NB4 (cell line): ENCODE data around the gene ZNF407.

Source experiments
- DNase-seq: peaks from one replicate; pipeline ENCODE4 v3.0.0; 2010; ENCODE audit warnings: low read depth
- H3K4me3 ChIP-seq: one replicate; pipeline ENCODE4 v1.5.1; 2011; ENCODE audit warnings: mild to moderate bottlenecking, low read depth, low read length, moderate library complexity
- MYC ChIP-seq: IDR thresholded peaks from 2 replicates; pipeline ENCODE4 v1.6.1; 2011; ENCODE audit warnings: low read depth, low read length
- POLR2A ChIP-seq: IDR thresholded peaks from 2 replicates; pipeline ENCODE4 v1.6.1; 2011; ENCODE audit warnings: mild to moderate bottlenecking; ENCODE audit not compliant: insufficient read length; ENCODE audit errors: extremely low read depth
- TF ChIP-seq, protein P1 (sequence below): IDR thresholded peaks from 2 replicates; pipeline ENCODE4 v1.6.1; 2011; ENCODE audit warnings: low read depth, low read length
- TF ChIP-seq, protein P2 (sequence below): IDR thresholded peaks from one replicate; pipeline ENCODE4 v1.5.1; 2012; ENCODE audit warnings: low read depth, low read length

ZNF407 gene

DNA sequence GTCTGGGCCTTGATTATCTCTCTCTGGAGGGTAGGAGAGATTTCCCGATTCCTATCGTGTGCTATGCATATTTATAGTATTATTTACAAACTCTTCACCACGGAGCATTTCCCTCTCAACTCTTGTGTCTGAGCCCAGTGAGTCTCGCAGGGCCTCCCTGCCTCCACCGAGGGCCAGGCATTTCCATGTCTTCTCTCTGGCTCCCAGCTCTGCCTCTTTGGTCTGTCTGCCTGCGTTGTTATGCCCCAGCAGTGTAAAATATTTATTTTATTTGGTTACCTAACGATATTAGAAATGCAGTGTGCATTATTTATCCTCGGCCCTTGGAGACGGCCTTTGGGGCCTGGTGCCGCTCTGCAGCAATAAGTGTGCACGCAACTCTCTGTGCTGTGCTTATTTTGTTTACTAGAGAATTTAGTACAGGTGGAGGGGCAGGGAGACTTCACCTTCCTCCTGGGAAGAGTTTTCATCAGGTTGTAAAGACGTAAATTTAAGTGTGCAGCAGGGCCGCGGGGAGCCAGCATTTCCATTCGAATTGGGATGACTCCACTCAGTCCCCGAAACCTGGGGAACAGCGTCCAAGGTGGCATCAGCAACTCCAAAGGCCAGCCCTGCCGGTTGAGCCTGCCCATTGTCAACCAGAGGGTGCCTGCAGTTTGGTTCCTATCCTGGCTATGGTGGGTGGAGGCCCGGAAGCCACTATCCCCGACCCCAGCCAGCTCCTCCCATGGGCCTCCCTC is 511.1 kb downstream of the ZNF407 start:
- no peak overlapping the region for H3K4me3 ChIP-seq
- DNase-seq = no peak
- TF ChIP-seq MYC (no peak), POLR2A (no peak)
- TF ChIP-seq, protein P1, sequence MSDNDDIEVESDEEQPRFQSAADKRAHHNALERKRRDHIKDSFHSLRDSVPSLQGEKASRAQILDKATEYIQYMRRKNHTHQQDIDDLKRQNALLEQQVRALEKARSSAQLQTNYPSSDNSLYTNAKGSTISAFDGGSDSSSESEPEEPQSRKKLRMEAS = no peak
- TF ChIP-seq, protein P2, sequence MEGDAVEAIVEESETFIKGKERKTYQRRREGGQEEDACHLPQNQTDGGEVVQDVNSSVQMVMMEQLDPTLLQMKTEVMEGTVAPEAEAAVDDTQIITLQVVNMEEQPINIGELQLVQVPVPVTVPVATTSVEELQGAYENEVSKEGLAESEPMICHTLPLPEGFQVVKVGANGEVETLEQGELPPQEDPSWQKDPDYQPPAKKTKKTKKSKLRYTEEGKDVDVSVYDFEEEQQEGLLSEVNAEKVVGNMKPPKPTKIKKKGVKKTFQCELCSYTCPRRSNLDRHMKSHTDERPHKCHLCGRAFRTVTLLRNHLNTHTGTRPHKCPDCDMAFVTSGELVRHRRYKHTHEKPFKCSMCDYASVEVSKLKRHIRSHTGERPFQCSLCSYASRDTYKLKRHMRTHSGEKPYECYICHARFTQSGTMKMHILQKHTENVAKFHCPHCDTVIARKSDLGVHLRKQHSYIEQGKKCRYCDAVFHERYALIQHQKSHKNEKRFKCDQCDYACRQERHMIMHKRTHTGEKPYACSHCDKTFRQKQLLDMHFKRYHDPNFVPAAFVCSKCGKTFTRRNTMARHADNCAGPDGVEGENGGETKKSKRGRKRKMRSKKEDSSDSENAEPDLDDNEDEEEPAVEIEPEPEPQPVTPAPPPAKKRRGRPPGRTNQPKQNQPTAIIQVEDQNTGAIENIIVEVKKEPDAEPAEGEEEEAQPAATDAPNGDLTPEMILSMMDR = no peak

DNA sequence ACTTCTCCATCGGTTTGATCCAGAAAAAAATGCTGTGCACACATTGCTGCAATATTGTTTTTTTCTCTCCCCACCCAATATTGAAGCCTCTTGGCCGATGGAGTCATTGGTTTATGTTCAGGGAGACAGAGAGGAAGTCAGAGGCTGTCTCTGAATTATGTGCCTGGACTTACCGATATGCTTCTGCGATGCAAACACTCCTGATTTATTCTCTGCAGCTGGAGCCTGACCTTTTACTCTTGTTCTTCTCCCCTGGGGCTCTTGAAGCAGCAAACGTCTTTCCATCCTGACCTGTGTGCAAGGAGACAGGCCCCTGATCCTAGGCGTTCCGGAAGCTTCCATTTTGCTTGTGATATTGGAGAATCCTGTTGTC is 511.6 kb downstream of the ZNF407 start:
- TF ChIP-seq POLR2A (no peak), MYC (no peak)
- TF ChIP-seq, protein P1 = no peak
- TF ChIP-seq, protein P2 = no peak
- no peak for DNase-seq

DNA sequence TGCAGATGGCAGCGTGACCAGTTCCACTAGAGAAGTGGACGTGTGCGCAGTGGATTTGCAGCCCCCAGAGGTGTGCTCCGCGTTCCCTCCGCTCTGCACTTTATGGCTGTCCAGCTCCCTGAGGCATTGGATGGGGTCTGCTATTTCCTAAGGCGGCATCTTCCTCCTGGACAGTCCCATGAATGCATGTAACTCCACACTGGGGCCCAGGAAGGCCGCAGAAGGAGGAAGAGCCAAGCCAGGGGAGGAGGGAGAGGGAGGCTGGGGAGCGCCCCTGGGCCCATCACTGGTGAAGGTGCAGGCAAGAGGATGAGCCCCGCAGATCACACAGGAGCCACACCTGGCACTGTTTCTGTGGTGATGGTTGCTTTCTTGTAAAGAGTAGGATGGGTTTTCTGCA is 512.1 kb downstream of the ZNF407 start:
- TF ChIP-seq, protein P1 = no peak
- TF ChIP-seq, protein P2 = no peak
- TF ChIP-seq POLR2A = no peak
- TF ChIP-seq MYC = no peak
- DNase-seq = no peak
- no peak overlapping the region for H3K4me3 ChIP-seq

More for the DNA sequence above, 511.6 kb downstream of the ZNF407 start:
- H3K4me3 ChIP-seq = no peak overlapping the region

DNA sequence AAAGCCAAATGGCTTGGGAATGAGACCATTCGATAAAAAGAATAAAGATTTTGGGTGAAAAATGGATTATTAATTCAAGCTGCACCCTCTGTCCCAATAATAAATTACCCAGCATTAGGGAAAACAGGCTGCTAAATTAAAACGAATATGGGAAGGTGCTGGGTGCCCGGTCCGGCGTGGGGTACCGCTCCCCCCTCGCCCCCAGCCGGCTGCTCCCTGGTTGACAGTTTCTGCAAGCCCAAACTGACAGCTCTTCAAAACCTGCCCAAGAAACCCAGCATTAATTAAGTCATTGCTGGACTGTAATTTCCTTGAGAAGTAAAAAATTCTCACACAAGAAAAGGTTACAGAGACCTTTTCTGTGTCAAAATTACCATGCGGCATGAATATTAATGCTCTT is 512.6 kb downstream of the ZNF407 start:
- H3K4me3 ChIP-seq = no peak overlapping the region
- TF ChIP-seq, protein P1 = no peak
- TF ChIP-seq POLR2A (no peak), MYC (no peak)
- TF ChIP-seq, protein P2 = no peak
- DNase-seq = no peak

GRCh38 chr18:75110846-75111415 is 513.3 kb downstream of the ZNF407 start:
- DNase-seq = no peak
- no peak for TF ChIP-seq POLR2A
- TF ChIP-seq MYC = no peak
- TF ChIP-seq, protein P2 = no peak
- TF ChIP-seq, protein P1 = no peak

More at GRCh38 chr18:75110846-75111415, 513.3 kb downstream of the ZNF407 start:
- no peak overlapping the region for H3K4me3 ChIP-seq
